ENCODE data around the gene CCT5.

DNA sequence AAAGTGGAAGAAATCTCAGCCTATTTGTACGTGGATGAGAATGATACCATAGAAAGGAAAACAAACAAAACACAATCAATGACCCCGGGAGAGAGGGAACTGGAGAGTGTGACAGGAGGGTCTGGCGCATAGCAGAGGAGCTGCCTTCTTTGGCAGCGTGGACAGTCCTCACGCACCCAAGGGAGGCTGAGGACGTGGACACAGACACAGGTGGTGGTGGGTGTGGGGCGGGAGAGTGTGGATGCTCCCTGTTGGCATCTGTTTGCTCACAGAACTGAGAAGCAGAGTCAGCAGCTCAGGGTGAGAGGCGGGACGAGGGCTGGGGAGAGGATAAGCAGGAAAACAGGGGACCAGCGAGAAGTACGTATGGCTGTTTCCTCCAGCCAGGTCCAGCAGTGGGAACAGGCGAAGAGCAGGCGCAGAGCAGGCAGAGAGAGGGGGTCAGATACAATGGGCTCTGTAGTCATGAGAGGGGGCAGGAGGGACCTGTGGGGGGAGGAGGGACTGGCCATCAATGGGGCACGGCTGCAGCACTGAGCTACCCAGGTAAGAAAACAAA, 47.6 kb downstream of the CCT5 start:
- TF ChIP-seq CTCF (IDR thresholded peaks at IDR 0.05) (no peak), POLR2A (IDR thresholded peaks at IDR 0.05) (no peak), POLR2AphosphoS5 (IDR thresholded peaks at IDR 0.05) (no peak)
